MCF 10A (cell line): ENCODE measurements around the gene PTPDC1. TPM values are rescaled to one million over a fixed set of nuclear protein-coding genes. Genes with fewer than 3 reads are reported as not detected.

Experiments used
- BruUV-seq: library from RNA; stranded (reverse); fragments of 400-500 nt; replicated peaks from 2 replicates; lab custom pipeline; 2021; lab: Mats Ljungman, UMichigan
- CTCF ChIA-PET: fragments of 300-600 bp; sonication (Branson Sonifier 250); formaldehyde crosslinking; extraction: SDS; loops from one replicate; lab custom pipeline; 2021; ENCODE audit warnings: antibody characterized with exemption, inconsistent platforms; lab: Yijun Ruan, JAX
- POLR2A ChIA-PET: fragments of 300-600, 350-650 bp; sonication (Branson Sonifier 250); formaldehyde crosslinking; extraction: SDS; loops from one replicate; lab custom pipeline; 2020; ENCODE audit warnings: antibody characterized with exemption, inconsistent platforms; lab: Yijun Ruan, JAX
- DNase-seq: peaks from one replicate; pipeline ENCODE4 v3.0.0-alpha.2; 2018; ENCODE audit not compliant: unreplicated experiment
- H3K27ac Mint-ChIP-seq: one replicate; pipeline ENCODE4 v1.8.0; 2022; ENCODE audit warnings: mild to moderate bottlenecking, low read depth, mixed read lengths; ENCODE audit not compliant: unreplicated experiment
- H3K27me3 Mint-ChIP-seq: one replicate; pipeline ENCODE4 v1.8.0; 2022; ENCODE audit warnings: mixed read lengths; ENCODE audit not compliant: insufficient read depth, unreplicated experiment
- H3K36me3 Mint-ChIP-seq: one replicate; pipeline ENCODE4 v1.8.0; 2022; ENCODE audit warnings: mild to moderate bottlenecking, moderate library complexity, mixed read lengths; ENCODE audit not compliant: insufficient read depth, unreplicated experiment
- H3K4me1 Mint-ChIP-seq: one replicate; pipeline ENCODE4 v1.8.0; 2022; ENCODE audit warnings: mixed read lengths; ENCODE audit not compliant: insufficient read depth, unreplicated experiment
- H3K4me3 Mint-ChIP-seq: one replicate; pipeline ENCODE4 v1.8.0; 2022; ENCODE audit warnings: mild to moderate bottlenecking, moderate library complexity, mixed read lengths; ENCODE audit not compliant: unreplicated experiment
- H3K9me3 Mint-ChIP-seq: one replicate; pipeline ENCODE4 v1.8.0; 2022; ENCODE audit warnings: mixed read lengths; ENCODE audit not compliant: unreplicated experiment
- intact Hi-C: fragments of 100-400 bp; cut with micrococcal nuclease; formaldehyde crosslinking; loops from 2 replicates; pipeline ENCODE4 v1.14.1; 2022
- total RNA-seq: library from RNA; stranded (reverse); gene quantifications from 2 replicates; pipeline ENCODE4 v1.2.3, GENCODE V29; 2022
- TF ChIP-seq, protein P1 (sequence below): fragments of 200-600 bp; IDR thresholded peaks from one replicate; pipeline ENCODE4 v1.8.0; 2022; ENCODE audit warnings: antibody characterized with exemption, mild to moderate bottlenecking; ENCODE audit not compliant: unreplicated experiment

The PTPDC1 gene
- total RNA-seq, 1 experiment from 2014 or later = 42.2 TPM

- Mint-ChIP-seq H3K27me3 (no peaks in the 10 kb centered on the region), H3K4me3 (no peak overlapping the region), H3K9me3 (no peaks in the 10 kb centered on the region), H3K27ac (peak overlapping the region; percentile 32), H3K4me1 (no peaks in the 10 kb centered on the region), H3K36me3 (no peaks in the 10 kb centered on the region)
- no peak for DNase-seq
- ChIA-PET POLR2A (interaction anchor here (0.5 kb wide), 1 partner anchor 35 kb away, joined by 4 read pairs; no protein-coding TSS in a partner anchor), CTCF (interaction anchor here (1.2 to 3.0 kb wide), 2 partner anchors 9 to 12 kb away, joined by 3 to 14 read pairs; no protein-coding TSS in a partner anchor)
- TF ChIP-seq, protein P1, sequence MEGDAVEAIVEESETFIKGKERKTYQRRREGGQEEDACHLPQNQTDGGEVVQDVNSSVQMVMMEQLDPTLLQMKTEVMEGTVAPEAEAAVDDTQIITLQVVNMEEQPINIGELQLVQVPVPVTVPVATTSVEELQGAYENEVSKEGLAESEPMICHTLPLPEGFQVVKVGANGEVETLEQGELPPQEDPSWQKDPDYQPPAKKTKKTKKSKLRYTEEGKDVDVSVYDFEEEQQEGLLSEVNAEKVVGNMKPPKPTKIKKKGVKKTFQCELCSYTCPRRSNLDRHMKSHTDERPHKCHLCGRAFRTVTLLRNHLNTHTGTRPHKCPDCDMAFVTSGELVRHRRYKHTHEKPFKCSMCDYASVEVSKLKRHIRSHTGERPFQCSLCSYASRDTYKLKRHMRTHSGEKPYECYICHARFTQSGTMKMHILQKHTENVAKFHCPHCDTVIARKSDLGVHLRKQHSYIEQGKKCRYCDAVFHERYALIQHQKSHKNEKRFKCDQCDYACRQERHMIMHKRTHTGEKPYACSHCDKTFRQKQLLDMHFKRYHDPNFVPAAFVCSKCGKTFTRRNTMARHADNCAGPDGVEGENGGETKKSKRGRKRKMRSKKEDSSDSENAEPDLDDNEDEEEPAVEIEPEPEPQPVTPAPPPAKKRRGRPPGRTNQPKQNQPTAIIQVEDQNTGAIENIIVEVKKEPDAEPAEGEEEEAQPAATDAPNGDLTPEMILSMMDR = no peak
- intact Hi-C loops = no loop called here
- no TSS peak for BruUV-seq
Observed at GRCh38 chr9:94078086-94078485, 6.2 kb upstream of the PTPDC1 start.

DNA sequence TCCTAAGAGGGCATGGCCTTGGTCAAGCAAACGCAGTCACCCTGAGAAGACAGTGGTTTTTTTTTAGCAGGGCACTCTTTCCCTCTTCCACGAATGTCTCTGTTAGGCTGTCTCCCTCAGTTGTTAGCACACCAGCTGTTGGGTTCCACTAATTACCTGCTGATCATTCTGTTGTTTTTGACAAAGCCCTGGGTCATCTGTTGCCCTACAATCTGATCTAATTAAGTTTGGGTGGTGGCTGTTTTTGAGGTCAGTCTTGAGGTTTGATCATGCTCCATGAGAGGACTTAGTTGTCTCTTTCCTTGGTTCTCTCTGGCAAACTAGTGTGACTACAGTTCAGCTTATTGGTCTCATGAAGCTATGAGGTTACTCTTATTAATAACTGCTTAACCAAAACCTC is 5.0 kb upstream of the PTPDC1 start:
- intact Hi-C loops = no loop called here
- H3K36me3 Mint-ChIP-seq = no peaks in the 10 kb centered on the region
- TF ChIP-seq, protein P1 = no peak
- H3K4me3 Mint-ChIP-seq = no peak overlapping the region
- no peaks in the 10 kb centered on the region for H3K9me3 Mint-ChIP-seq
- POLR2A ChIA-PET = no interaction called here
- no peaks in the 10 kb centered on the region for H3K27me3 Mint-ChIP-seq
- no peak overlapping the region for H3K27ac Mint-ChIP-seq
- no peak for DNase-seq
- BruUV-seq = no TSS peak
- no peaks in the 10 kb centered on the region for H3K4me1 Mint-ChIP-seq
- CTCF ChIA-PET = interaction anchor here (1.0 to 3.0 kb wide), 3 partner anchors 9 to 116 kb away, joined by 3 to 14 read pairs (median 6); no protein-coding TSS in a partner anchor

- DNase-seq = no peak
- Mint-ChIP-seq H3K36me3 (no peaks in the 10 kb centered on the region), H3K4me1 (peaks cover 9% of the 10 kb centered on the region), H3K27me3 (no peaks in the 10 kb centered on the region), H3K4me3 (no peak overlapping the region), H3K27ac (no peak overlapping the region), H3K9me3 (no peaks in the 10 kb centered on the region)
- ChIA-PET CTCF (interaction anchor here (0.5 to 1.0 kb wide), 3 partner anchors 8 to 117 kb away, joined by 3 to 6 read pairs (median 3); no protein-coding TSS in a partner anchor), POLR2A (no interaction called here)
- intact Hi-C loops = no loop called here
- TF ChIP-seq, protein P1 = no peak
- BruUV-seq = no TSS peak
Observed at GRCh38 chr9:94080249-94080648, 4.0 kb upstream of the PTPDC1 start.

GRCh38 chr9:94081435-94081834 is 2.8 kb upstream of the PTPDC1 start:
- Mint-ChIP-seq H3K4me1 (peaks cover 15% of the 10 kb centered on the region), H3K27me3 (no peaks in the 10 kb centered on the region), H3K36me3 (no peaks in the 10 kb centered on the region), H3K4me3 (no peak overlapping the region), H3K9me3 (no peaks in the 10 kb centered on the region), H3K27ac (no peak overlapping the region)
- no TSS peak for BruUV-seq
- intact Hi-C loops = no loop called here
- ChIA-PET POLR2A (interaction anchor here (0.7 to 1.6 kb wide), 3 partner anchors 15 to 105 kb away, joined by 3 to 6 read pairs (median 3); no protein-coding TSS in a partner anchor), CTCF (interaction anchor here (0.7 to 1.0 kb wide), 4 partner anchors 11 to 73 kb away, joined by 3 read pairs; no protein-coding TSS in a partner anchor)
- no peak for DNase-seq
- TF ChIP-seq, protein P1 = no peak
